Central memory CD4-positive, alpha-beta T cell (primary cell): ENCODE results near the gene RNASEH1.

Experiments used
- DNase-seq: peaks from one replicate; pipeline ENCODE4 v3.0.0; 2022
- total RNA-seq, 3 experiments: gene quantifications; one replicate each; lab custom pipeline; 2026; lab: John Stamatoyannopoulos, UW

RNASEH1 gene
- 28.7 to 49.3 (median 40.4) reads per million in 3 experiments for total RNA-seq

GRCh38 chr2:3558205-3559014, at the start of gene RNASEH1:
Gene RNASEH1, minus strand, starts transcription at chr2:3558333. Its CDS starts 73 bp downstream, at chr2:3558260.
- peak; percentile 95 for DNase-seq

- DNase-seq, result no peak
Measured at GRCh38 chr2:3606370-3607201, 48.5 kb upstream of the RNASEH1 start.

GRCh38 chr2:3606028-3606369, 47.9 kb upstream of the RNASEH1 start:
- DNase-seq, result no peak

- DNase-seq, result peak; percentile 43
Measured at GRCh38 chr2:3604991-3605961, 47.1 kb upstream of the RNASEH1 start.

- DNase-seq, result no peak
Measured at GRCh38 chr2:3604207-3604877, 46.2 kb upstream of the RNASEH1 start.

GRCh38 chr2:3603536-3604206, 45.5 kb upstream of the RNASEH1 start:
- no peak for DNase-seq

GRCh38 chr2:3602553-3603339, 44.6 kb upstream of the RNASEH1 start:
- no peak for DNase-seq

- DNase-seq, result no peak
Measured at GRCh38 chr2:3601561-3602271, 43.6 kb upstream of the RNASEH1 start.

- no peak for DNase-seq
Measured at GRCh38 chr2:3600256-3600855, 42.2 kb upstream of the RNASEH1 start.

- DNase-seq, result no peak
Measured at GRCh38 chr2:3598912-3599854, 41.0 kb upstream of the RNASEH1 start.

- no peak for DNase-seq
Measured at GRCh38 chr2:3598197-3598910, 40.2 kb upstream of the RNASEH1 start.

- DNase-seq, result peak; percentile 21
Measured at GRCh38 chr2:3597567-3597966, 39.4 kb upstream of the RNASEH1 start.

GRCh38 chr2:3596901-3597417, 38.8 kb upstream of the RNASEH1 start:
- DNase-seq, result no peak

- DNase-seq, result no peak
Measured at GRCh38 chr2:3595985-3596384, 37.9 kb upstream of the RNASEH1 start.

- DNase-seq, result no peak
Measured at GRCh38 chr2:3595404-3595803, 37.3 kb upstream of the RNASEH1 start.

- no peak for DNase-seq
Measured at GRCh38 chr2:3594493-3595281, 36.6 kb upstream of the RNASEH1 start, which contains the start of gene COLEC11. Gene COLEC11, plus strand, starts transcription at chr2:3595112. Its CDS starts 9,229 bp downstream, at chr2:3604341.
